HEK293 (cell line): Measurements from ENCODE around the gene ZDHHC14.

Experiments used
- CTCF ChIA-PET: fragments of 350-600 bp; formaldehyde crosslinking; extraction: SDS; loops from one replicate; lab custom pipeline; 2021; ENCODE audit warnings: antibody characterized with exemption; lab: Yijun Ruan, JAX
- POLR2A ChIA-PET: fragments of 300-600 bp; formaldehyde crosslinking; extraction: SDS; loops from one replicate; lab custom pipeline; 2020; ENCODE audit warnings: antibody characterized with exemption, inconsistent platforms; lab: Yijun Ruan, JAX
- H3K27ac ChIP-seq: fragments of 200-500 bp; sonication (Bioruptor generic); 2 replicates; pipeline ENCODE4 v1.5.1; 2014; ENCODE audit warnings: low read depth, low read length, control low read depth, inconsistent platforms; ENCODE audit errors: extremely low read depth
- H3K36me3 ChIP-seq, 2 experiments: fragments of 200-500 bp in 1 of 2; sonication (Bioruptor generic) in 1 of 2; 1 replicate in 1 of 2; 2 replicates in 1 of 2; pipeline ENCODE4 v1.5.1; 2014 to 2017; ENCODE audit warnings: inconsistent platforms in 2 of 2, low read length in 2 of 2; ENCODE audit not compliant: control insufficient read depth in 2 of 2, insufficient read depth in 1 of 2
- H3K4me1 ChIP-seq: fragments of 200-500 bp; sonication (Bioruptor generic); 2 replicates; pipeline ENCODE4 v1.5.1; 2014; ENCODE audit warnings: mild to moderate bottlenecking, low read length, inconsistent platforms; ENCODE audit not compliant: control insufficient read depth, insufficient read depth
- H3K4me3 ChIP-seq: 2 replicates; pipeline ENCODE4 v1.5.1; 2011; ENCODE audit warnings: low read depth, mild to moderate bottlenecking, control low read depth, low read length, moderate library complexity
- H3K9me3 ChIP-seq: fragments of 200-500 bp; sonication (Bioruptor generic); 2 replicates; pipeline ENCODE4 v1.5.1; 2014; ENCODE audit warnings: low read depth, low read length, inconsistent platforms; ENCODE audit not compliant: control insufficient read depth, insufficient read depth
- GLI2 ChIP-seq: fragments of 450-650 bp; formaldehyde crosslinking; IDR thresholded peaks from 2 replicates; pipeline ENCODE4; 2017; ENCODE audit warnings: missing biosample characterization, missing genetic modification characterization, low read depth, borderline replicate concordance
- GLI4 ChIP-seq: fragments of 450-650 bp; formaldehyde crosslinking; IDR thresholded peaks from 2 replicates; pipeline ENCODE4 v1.5.1; 2016; ENCODE audit warnings: missing biosample characterization, missing genetic modification characterization
- PRDM1 ChIP-seq: fragments of 450-650 bp; formaldehyde crosslinking; IDR thresholded peaks from 2 replicates; pipeline ENCODE4; 2016; ENCODE audit warnings: missing biosample characterization, missing genetic modification characterization
- TCF7L2 ChIP-seq: IDR thresholded peaks from 2 replicates; pipeline ENCODE4 v1.6.1; 2011; ENCODE audit warnings: low read depth, mild to moderate bottlenecking, inconsistent platforms, low read length, moderate library complexity, borderline replicate concordance
- TRIM28 ChIP-seq: IDR thresholded peaks from 2 replicates; pipeline ENCODE4 v1.6.1; 2011; ENCODE audit warnings: low read length, control low read depth, borderline replicate concordance
- ZBTB48 ChIP-seq: fragments of 450-650 bp; formaldehyde crosslinking; IDR thresholded peaks from 2 replicates; pipeline ENCODE4 v1.5.1; 2016; ENCODE audit warnings: missing biosample characterization, missing genetic modification characterization
- ZBTB7A ChIP-seq: fragments of 450-650 bp; formaldehyde crosslinking; IDR thresholded peaks from 2 replicates; pipeline ENCODE4 v1.5.1; 2016; ENCODE audit warnings: low read depth, missing biosample characterization, missing genetic modification characterization
- ZFP69B ChIP-seq: fragments of 450-650 bp; formaldehyde crosslinking; IDR thresholded peaks from 2 replicates; pipeline ENCODE4 v1.5.1; 2016; ENCODE audit warnings: missing biosample characterization, missing genetic modification characterization
- ZNF10 ChIP-seq: fragments of 450-650 bp; formaldehyde crosslinking; IDR thresholded peaks from 2 replicates; pipeline ENCODE4 v1.5.1; 2017; ENCODE audit warnings: missing biosample characterization, missing genetic modification characterization
- ZNF2 ChIP-seq: fragments of 450-650 bp; formaldehyde crosslinking; IDR thresholded peaks from 2 replicates; pipeline ENCODE4 v1.5.1; 2016; ENCODE audit warnings: missing biosample characterization, missing genetic modification characterization
- ZNF274 ChIP-seq, 2 experiments: fragments of 200-500 bp in 1 of 2; fragments of 450-650 bp in 1 of 2; sonication (Bioruptor generic) in 1 of 2; formaldehyde crosslinking in 1 of 2; IDR thresholded peaks; 2 replicates each; pipeline versions ENCODE4 v1.5.1 to v1.6.1; 2014 to 2016; ENCODE audit warnings: borderline replicate concordance in 1 of 2, inconsistent platforms in 1 of 2, low read length in 1 of 2, missing biosample characterization in 1 of 2, missing genetic modification characterization in 1 of 2
- ZNF341 ChIP-seq: fragments of 450-650 bp; formaldehyde crosslinking; IDR thresholded peaks from 2 replicates; pipeline ENCODE4; 2016; ENCODE audit warnings: low read depth, missing biosample characterization, missing genetic modification characterization
- ZNF433 ChIP-seq: fragments of 450-650 bp; formaldehyde crosslinking; IDR thresholded peaks from 2 replicates; pipeline ENCODE4 v1.5.1; 2016; ENCODE audit warnings: missing biosample characterization, missing genetic modification characterization, low read depth
- ZNF513 ChIP-seq: fragments of 450-650 bp; IDR thresholded peaks from 2 replicates; pipeline ENCODE4 v1.5.1; 2018; ENCODE audit warnings: missing biosample characterization, missing genetic modification characterization
- ZNF521 ChIP-seq: fragments of 450-650 bp; formaldehyde crosslinking; IDR thresholded peaks from 2 replicates; pipeline ENCODE4 v1.5.1; 2017; ENCODE audit warnings: missing biosample characterization, mild to moderate bottlenecking, missing genetic modification characterization
- ZNF548 ChIP-seq: fragments of 450-650 bp; formaldehyde crosslinking; IDR thresholded peaks from 2 replicates; pipeline ENCODE4 v1.5.1; 2016; ENCODE audit warnings: missing biosample characterization, missing genetic modification characterization
- ZNF560 ChIP-seq: fragments of 450-650 bp; formaldehyde crosslinking; IDR thresholded peaks from 2 replicates; pipeline ENCODE4 v1.5.1; 2017; ENCODE audit warnings: missing biosample characterization, missing genetic modification characterization, borderline replicate concordance
- ZNF571 ChIP-seq: fragments of 450-650 bp; formaldehyde crosslinking; IDR thresholded peaks from 2 replicates; pipeline ENCODE4 v1.5.0; 2017; ENCODE audit warnings: missing biosample characterization, missing genetic modification characterization
- ZNF585B ChIP-seq: fragments of 450-650 bp; formaldehyde crosslinking; IDR thresholded peaks from 2 replicates; pipeline ENCODE4 v1.5.1; 2016; ENCODE audit warnings: missing biosample characterization, missing genetic modification characterization
- ZNF610 ChIP-seq: fragments of 450-650 bp; formaldehyde crosslinking; IDR thresholded peaks from 2 replicates; pipeline ENCODE4 v1.5.1; 2016; ENCODE audit warnings: missing biosample characterization, missing genetic modification characterization, borderline replicate concordance
- ZXDB ChIP-seq: fragments of 450-650 bp; formaldehyde crosslinking; IDR thresholded peaks from 2 replicates; pipeline ENCODE4 v1.5.1; 2016; ENCODE audit warnings: missing biosample characterization, missing genetic modification characterization
- TF ChIP-seq, protein P1 (sequence below): fragments of 450-650 bp; IDR thresholded peaks from 2 replicates; pipeline ENCODE4 v1.5.1; 2018; ENCODE audit warnings: missing biosample characterization, mild to moderate bottlenecking, missing genetic modification characterization
- TF ChIP-seq, protein P2 (sequence below): fragments of 450-650 bp; formaldehyde crosslinking; IDR thresholded peaks from 2 replicates; pipeline ENCODE4 v1.5.1; 2016; ENCODE audit warnings: missing biosample characterization, missing genetic modification characterization

The ZDHHC14 gene

DNA sequence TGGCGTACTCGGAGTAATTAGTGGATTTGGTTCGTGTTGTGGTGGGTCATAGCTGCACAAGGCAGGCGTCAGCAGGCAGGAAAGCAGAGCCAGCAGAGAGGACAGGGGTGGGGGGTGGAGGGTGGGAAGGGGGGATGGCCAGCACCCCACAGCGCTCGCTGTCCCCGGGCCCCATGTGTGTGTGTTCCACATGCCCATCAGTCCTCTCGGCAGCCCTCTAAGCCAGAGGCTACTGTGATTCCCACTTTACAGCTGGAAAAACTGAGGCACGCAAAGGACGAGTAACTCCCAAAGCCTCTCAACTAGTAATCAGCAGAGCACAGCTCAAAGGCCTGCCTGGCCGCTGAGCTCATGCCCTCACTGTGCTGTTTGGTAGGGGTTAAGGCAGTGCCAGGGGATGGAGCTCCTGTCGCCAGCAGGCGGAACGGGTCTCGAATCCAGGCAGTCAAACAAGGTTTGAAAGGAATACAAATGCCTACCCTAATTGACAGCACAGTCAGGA lies 175.2 kb downstream of the ZDHHC14 start:
- H3K4me3 ChIP-seq, result no peak overlapping the region
- no peaks in the 10 kb centered on the region for H3K4me1 ChIP-seq
- H3K36me3 ChIP-seq, result no peaks in the 10 kb centered on the region
- CTCF ChIA-PET, result interaction anchor here (1.0 kb wide), 1 partner anchor 40 kb away, joined by 3 read pairs; no protein-coding TSS in a partner anchor
- H3K9me3 ChIP-seq, result no peaks in the 10 kb centered on the region
- POLR2A ChIA-PET, result no interaction called here
- TF ChIP-seq, protein P1, sequence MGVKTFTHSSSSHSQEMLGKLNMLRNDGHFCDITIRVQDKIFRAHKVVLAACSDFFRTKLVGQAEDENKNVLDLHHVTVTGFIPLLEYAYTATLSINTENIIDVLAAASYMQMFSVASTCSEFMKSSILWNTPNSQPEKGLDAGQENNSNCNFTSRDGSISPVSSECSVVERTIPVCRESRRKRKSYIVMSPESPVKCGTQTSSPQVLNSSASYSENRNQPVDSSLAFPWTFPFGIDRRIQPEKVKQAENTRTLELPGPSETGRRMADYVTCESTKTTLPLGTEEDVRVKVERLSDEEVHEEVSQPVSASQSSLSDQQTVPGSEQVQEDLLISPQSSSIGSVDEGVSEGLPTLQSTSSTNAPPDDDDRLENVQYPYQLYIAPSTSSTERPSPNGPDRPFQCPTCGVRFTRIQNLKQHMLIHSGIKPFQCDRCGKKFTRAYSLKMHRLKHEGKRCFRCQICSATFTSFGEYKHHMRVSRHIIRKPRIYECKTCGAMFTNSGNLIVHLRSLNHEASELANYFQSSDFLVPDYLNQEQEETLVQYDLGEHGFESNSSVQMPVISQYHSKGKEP (tag by site-specific recombination), result no peak
- TF ChIP-seq ZNF341 (tag by site-specific recombination), result no peak
- TF ChIP-seq ZBTB7A (tag by site-specific recombination), result no peak
- no peak for TF ChIP-seq ZNF274 (IDR thresholded peaks at IDR 0.05; ENCODE audit: low read length)
- TF ChIP-seq ZNF274 (tag by site-specific recombination; IDR thresholded peaks at IDR 0.05; ENCODE audit: borderline replicate concordance), result no peak
- no peak for TF ChIP-seq ZNF585B (tag by site-specific recombination)
- TF ChIP-seq ZNF521 (tag by site-specific recombination), result no peak
- no peak for TF ChIP-seq TCF7L2
- no peak for TF ChIP-seq ZNF610
- TF ChIP-seq ZNF10 (tag by site-specific recombination), result no peak
- no peak for TF ChIP-seq ZBTB48
- TF ChIP-seq ZFP69B, result no peak
- TF ChIP-seq ZNF513, result no peak
- TF ChIP-seq ZXDB (tag by site-specific recombination), result no peak
- no peak for TF ChIP-seq GLI2 (tag by site-specific recombination)
- no peak for TF ChIP-seq ZNF560 (tag by site-specific recombination)
- TF ChIP-seq ZNF548 (tag by site-specific recombination), result no peak
- no peak for TF ChIP-seq TRIM28
- TF ChIP-seq PRDM1 (tag by site-specific recombination), result no peak
- TF ChIP-seq ZNF433 (tag by site-specific recombination), result no peak
- TF ChIP-seq, protein P2, sequence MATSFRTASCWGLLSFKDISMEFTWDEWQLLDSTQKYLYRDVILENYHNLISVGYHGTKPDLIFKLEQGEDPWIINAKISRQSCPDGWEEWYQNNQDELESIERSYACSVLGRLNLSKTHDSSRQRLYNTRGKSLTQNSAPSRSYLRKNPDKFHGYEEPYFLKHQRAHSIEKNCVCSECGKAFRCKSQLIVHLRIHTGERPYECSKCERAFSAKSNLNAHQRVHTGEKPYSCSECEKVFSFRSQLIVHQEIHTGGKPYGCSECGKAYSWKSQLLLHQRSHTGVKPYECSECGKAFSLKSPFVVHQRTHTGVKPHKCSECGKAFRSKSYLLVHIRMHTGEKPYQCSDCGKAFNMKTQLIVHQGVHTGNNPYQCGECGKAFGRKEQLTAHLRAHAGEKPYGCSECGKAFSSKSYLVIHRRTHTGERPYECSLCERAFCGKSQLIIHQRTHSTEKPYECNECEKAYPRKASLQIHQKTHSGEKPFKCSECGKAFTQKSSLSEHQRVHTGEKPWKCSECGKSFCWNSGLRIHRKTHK (tag by site-specific recombination), result no peak
- no peak overlapping the region for H3K27ac ChIP-seq

DNA sequence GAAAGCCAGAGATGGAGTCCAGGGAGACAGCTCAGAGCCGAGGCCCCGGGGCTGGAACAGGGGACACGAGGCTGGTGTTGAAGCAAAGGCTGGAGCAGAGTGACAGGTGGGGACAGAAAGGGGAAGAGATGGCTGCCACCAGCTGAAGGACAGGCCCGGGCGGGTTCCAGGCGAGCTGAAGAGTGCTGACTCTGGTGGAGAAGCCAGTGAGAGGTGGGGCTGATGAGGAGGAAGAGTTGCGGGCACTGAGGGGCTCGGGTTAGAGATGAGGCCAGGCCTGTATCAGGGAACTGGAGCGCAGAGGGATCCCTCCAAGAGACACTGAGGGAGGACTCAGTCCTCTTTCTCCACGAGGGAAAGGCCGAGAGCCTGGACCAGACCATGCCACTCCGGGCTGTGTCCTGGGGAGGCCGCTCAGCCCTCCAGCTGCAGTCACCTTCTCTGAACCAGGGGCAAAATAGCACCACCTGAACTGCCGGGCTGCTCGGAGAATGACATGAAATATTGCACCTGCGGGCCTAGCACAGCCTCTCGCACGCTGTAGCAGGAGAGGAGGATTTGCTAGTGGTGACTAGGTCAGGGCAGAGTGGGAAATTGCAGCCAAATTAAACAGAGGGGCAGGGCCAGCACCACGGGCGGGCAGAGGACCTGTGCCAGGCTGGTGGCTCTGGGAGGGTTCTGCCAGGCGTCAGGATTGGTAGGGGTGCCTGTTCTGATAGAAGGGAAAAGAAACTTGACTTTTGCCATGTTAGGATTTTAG lies 175.9 kb downstream of the ZDHHC14 start:
- ChIA-PET CTCF (no interaction called here), POLR2A (no interaction called here)
- no peak overlapping the region for H3K4me3 ChIP-seq
- no peaks in the 10 kb centered on the region for H3K36me3 ChIP-seq
- H3K27ac ChIP-seq, result no peak overlapping the region
- TF ChIP-seq GLI4 (no peak), ZNF571 (tag by site-specific recombination) (no peak), ZNF585B (tag by site-specific recombination) (no peak), ZNF2 (tag by site-specific recombination) (no peak)
- no peaks in the 10 kb centered on the region for H3K9me3 ChIP-seq
- no peaks in the 10 kb centered on the region for H3K4me1 ChIP-seq
